ENCODE results near the gene ASPRV1. TPM values are rescaled to one million over a fixed set of nuclear protein-coding genes. Genes with fewer than 3 reads are reported as not detected.

Gene ASPRV1
- total RNA-seq, 2 donors from 2014 or later, result 1.8 to 3.2 TPM

GRCh38 chr2:69994166-69994565 lies 32.7 kb upstream of the ASPRV1 start:
- H3K9me3 ChIP-seq, result no peaks in the 10 kb centered on the region
- no peak overlapping the region for H3K4me3 ChIP-seq
- no peak for ATAC-seq (ENCODE audit: insufficient number of reproducible peaks, low FRiP score, low read depth)
- no peak for TF ChIP-seq CTCF (IDR thresholded peaks at IDR 0.05)
- no peaks in the 10 kb centered on the region for H3K27me3 ChIP-seq (replicated peaks; ENCODE audit: insufficient read depth)
- peaks cover 7% of the 10 kb centered on the region for H3K36me3 ChIP-seq
- H3K4me1 ChIP-seq (ENCODE audit: control insufficient read depth in 1 of 2, low read depth in 2 of 2), result no peaks in the 10 kb centered on the region
- DNase-seq (ENCODE audit: low spot score), result no peak
- no peak overlapping the region for H3K27ac ChIP-seq

- Histone ChIP-seq H3K4me1 (ENCODE audit: control insufficient read depth in 1 of 2, low read depth in 2 of 2) (no peaks in the 10 kb centered on the region), H3K36me3 (peaks cover 7% of the 10 kb centered on the region), H3K4me3 (no peak overlapping the region), H3K27me3 (replicated peaks; ENCODE audit: insufficient read depth) (no peaks in the 10 kb centered on the region), H3K9me3 (no peaks in the 10 kb centered on the region), H3K27ac (no peak overlapping the region)
- DNase-seq (ENCODE audit: low spot score), result no peak
- TF ChIP-seq CTCF (IDR thresholded peaks at IDR 0.05), result no peak
- ATAC-seq (ENCODE audit: insufficient number of reproducible peaks, low FRiP score, low read depth), result no peak
These were observed 32.3 kb upstream of the ASPRV1 start for GRCh38 chr2:69993708-69994107.

- no peak for TF ChIP-seq CTCF (IDR thresholded peaks at IDR 0.05)
- DNase-seq (ENCODE audit: low spot score) (no peak), ATAC-seq (ENCODE audit: insufficient number of reproducible peaks, low FRiP score, low read depth) (no peak)
- Histone ChIP-seq H3K36me3 (peaks cover 7% of the 10 kb centered on the region), H3K27me3 (replicated peaks; ENCODE audit: insufficient read depth) (no peaks in the 10 kb centered on the region), H3K4me3 (no peak overlapping the region), H3K9me3 (no peaks in the 10 kb centered on the region), H3K4me1 (ENCODE audit: control insufficient read depth in 1 of 2, low read depth in 2 of 2) (no peaks in the 10 kb centered on the region), H3K27ac (no peak overlapping the region)
These were observed 31.7 kb upstream of the ASPRV1 start for GRCh38 chr2:69993048-69993565.

- H3K4me1 ChIP-seq (ENCODE audit: control insufficient read depth in 1 of 2, low read depth in 2 of 2), result no peaks in the 10 kb centered on the region
- H3K4me3 ChIP-seq, result no peak overlapping the region
- H3K9me3 ChIP-seq, result no peaks in the 10 kb centered on the region
- no peak for TF ChIP-seq CTCF (IDR thresholded peaks at IDR 0.05)
- no peaks in the 10 kb centered on the region for H3K27me3 ChIP-seq (replicated peaks; ENCODE audit: insufficient read depth)
- no peak overlapping the region for H3K27ac ChIP-seq
- H3K36me3 ChIP-seq, result peaks cover 7% of the 10 kb centered on the region
- ATAC-seq (ENCODE audit: insufficient number of reproducible peaks, low FRiP score, low read depth), result no peak
- DNase-seq (ENCODE audit: low spot score), result no peak
These were observed 31.0 kb upstream of the ASPRV1 start for GRCh38 chr2:69992310-69993047.

- Histone ChIP-seq H3K27ac (no peak overlapping the region), H3K27me3 (replicated peaks; ENCODE audit: insufficient read depth) (no peaks in the 10 kb centered on the region), H3K4me1 (ENCODE audit: control insufficient read depth in 1 of 2, low read depth in 2 of 2) (no peaks in the 10 kb centered on the region), H3K36me3 (peaks cover 7% of the 10 kb centered on the region), H3K9me3 (no peaks in the 10 kb centered on the region), H3K4me3 (no peak overlapping the region)
- ATAC-seq (ENCODE audit: insufficient number of reproducible peaks, low FRiP score, low read depth), result no peak
- TF ChIP-seq CTCF (IDR thresholded peaks at IDR 0.05), result no peak
- no peak for DNase-seq (ENCODE audit: low spot score)
These were observed 28.1 kb upstream of the ASPRV1 start for GRCh38 chr2:69989441-69990105.

Data from thoracic aorta (tissue), 2 donors.